Esophagus squamous epithelium (tissue), 4 donors: ENCODE measurements around the gene KRTAP10-10.

Experiments
- POLR2A ChIP-seq, 4 donors: fragments of 450-650 bp; IDR thresholded peaks; one replicate each; pipeline ENCODE4 v1.6.1; 2017; ENCODE audit warnings: antibody characterized with exemption in 4 of 4, mild to moderate bottlenecking in 4 of 4, moderate library complexity in 3 of 4
- TF ChIP-seq, protein P1 (sequence below), 6 experiments: fragments of 450-650 bp in 4 of 6; fragments of 200-600 bp in 2 of 6; sonication (generic) in 2 of 6; IDR thresholded peaks; one replicate each; pipeline ENCODE4 v1.5.1; 2016 to 2019; ENCODE audit warnings: antibody characterized with exemption in 6 of 6, mild to moderate bottlenecking in 4 of 6, moderate library complexity in 4 of 6

DNA sequence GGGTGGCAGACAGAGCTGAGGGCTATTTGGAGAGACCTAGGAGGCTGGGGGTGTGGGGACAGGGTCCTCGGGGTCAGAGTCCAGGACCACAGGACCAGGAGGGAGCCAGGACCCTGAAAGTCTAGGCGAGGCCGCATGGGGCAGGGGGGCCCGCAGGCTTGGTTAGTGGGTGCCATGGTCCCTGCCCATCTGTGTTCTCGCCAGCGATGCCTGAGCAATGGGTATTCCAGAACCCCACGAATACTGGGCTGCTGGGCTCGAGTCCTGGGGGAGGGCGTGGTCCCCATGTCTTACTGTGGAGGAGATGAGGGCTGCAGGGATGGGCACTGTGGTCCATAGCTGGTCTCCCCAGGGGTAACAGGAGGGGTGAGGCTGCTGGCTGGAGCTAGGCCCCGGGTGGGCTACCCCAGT, 46.8 kb upstream of the KRTAP10-10 start:
- TF ChIP-seq, protein P1, sequence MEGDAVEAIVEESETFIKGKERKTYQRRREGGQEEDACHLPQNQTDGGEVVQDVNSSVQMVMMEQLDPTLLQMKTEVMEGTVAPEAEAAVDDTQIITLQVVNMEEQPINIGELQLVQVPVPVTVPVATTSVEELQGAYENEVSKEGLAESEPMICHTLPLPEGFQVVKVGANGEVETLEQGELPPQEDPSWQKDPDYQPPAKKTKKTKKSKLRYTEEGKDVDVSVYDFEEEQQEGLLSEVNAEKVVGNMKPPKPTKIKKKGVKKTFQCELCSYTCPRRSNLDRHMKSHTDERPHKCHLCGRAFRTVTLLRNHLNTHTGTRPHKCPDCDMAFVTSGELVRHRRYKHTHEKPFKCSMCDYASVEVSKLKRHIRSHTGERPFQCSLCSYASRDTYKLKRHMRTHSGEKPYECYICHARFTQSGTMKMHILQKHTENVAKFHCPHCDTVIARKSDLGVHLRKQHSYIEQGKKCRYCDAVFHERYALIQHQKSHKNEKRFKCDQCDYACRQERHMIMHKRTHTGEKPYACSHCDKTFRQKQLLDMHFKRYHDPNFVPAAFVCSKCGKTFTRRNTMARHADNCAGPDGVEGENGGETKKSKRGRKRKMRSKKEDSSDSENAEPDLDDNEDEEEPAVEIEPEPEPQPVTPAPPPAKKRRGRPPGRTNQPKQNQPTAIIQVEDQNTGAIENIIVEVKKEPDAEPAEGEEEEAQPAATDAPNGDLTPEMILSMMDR (IDR thresholded peaks at IDR 0.05) = no peak
- TF ChIP-seq POLR2A (IDR thresholded peaks at IDR 0.05) = no peak
